HG02571 (cell line): ENCODE data around the gene BGN.

Source experiments
- ATAC-seq: cut with Tn5 transposase; IDR thresholded peaks from one replicate; pipeline ENCODE4 v1.9.1; 2021; ENCODE audit warnings: mild to moderate bottlenecking, moderate library complexity; ENCODE audit not compliant: unreplicated experiment

Gene BGN

GRCh38 chrX:153502131-153502530, 7.4 kb downstream of the BGN start:
- ATAC-seq = no peak

GRCh38 chrX:153502796-153503195, 8.0 kb downstream of the BGN start:
- ATAC-seq = no peak

GRCh38 chrX:153504445-153505016, 9.8 kb downstream of the BGN start:
- no peak for ATAC-seq

GRCh38 chrX:153505361-153505760, 10.6 kb downstream of the BGN start:
- ATAC-seq = no peak

GRCh38 chrX:153507484-153508178, 12.9 kb downstream of the BGN start:
- peak; percentile 80 for ATAC-seq

- no peak for ATAC-seq
These were observed 14.8 kb downstream of the BGN start for GRCh38 chrX:153509592-153509991.

GRCh38 chrX:153510383-153510782, 15.6 kb downstream of the BGN start:
- no peak for ATAC-seq

GRCh38 chrX:153511784-153512500, 17.2 kb downstream of the BGN start:
- no peak for ATAC-seq

- ATAC-seq = no peak
These were observed 17.7 kb downstream of the BGN start for GRCh38 chrX:153512501-153512893.

GRCh38 chrX:153513265-153513664, 18.5 kb downstream of the BGN start:
- ATAC-seq = no peak

GRCh38 chrX:153514259-153514658, 19.5 kb downstream of the BGN start:
- ATAC-seq = no peak

GRCh38 chrX:153515435-153515834, 20.7 kb downstream of the BGN start:
- ATAC-seq = no peak

- ATAC-seq = no peak
These were observed 21.3 kb downstream of the BGN start for GRCh38 chrX:153516073-153516472.

- no peak for ATAC-seq
These were observed 22.6 kb downstream of the BGN start, which contains the start of gene ATP2B3 for GRCh38 chrX:153517423-153517822. Gene ATP2B3 (plus strand): TSS chrX:153517642. CDS start chrX:153536248, 18,606 bp downstream.

GRCh38 chrX:153517946-153518834, 23.4 kb downstream of the BGN start:
- no peak for ATAC-seq

GRCh38 chrX:153519569-153520286, 24.9 kb downstream of the BGN start:
- no peak for ATAC-seq

- no peak for ATAC-seq
These were observed 25.6 kb downstream of the BGN start for GRCh38 chrX:153520287-153520917.

GRCh38 chrX:153521034-153521433, 26.3 kb downstream of the BGN start:
- ATAC-seq = no peak

GRCh38 chrX:153522259-153522658, 27.5 kb downstream of the BGN start:
- ATAC-seq = no peak

GRCh38 chrX:153523269-153523668, 28.5 kb downstream of the BGN start:
- ATAC-seq = no peak
